ENCODE data around the gene ANTXR2.

Gene ANTXR2

GRCh38 chr4:80101071-80101791 is 28.2 kb upstream of the ANTXR2 start:
- H3K4me1 ChIP-seq (ENCODE audit: insufficient read depth, low read length, severe bottlenecking) = no peaks in the 10 kb centered on the region
- H3K27me3 ChIP-seq (ENCODE audit: insufficient read depth, low read length) = no peaks in the 10 kb centered on the region
- H3K9me3 ChIP-seq (ENCODE audit: low read length) = no peaks in the 10 kb centered on the region
- no peaks in the 10 kb centered on the region for H4K20me1 ChIP-seq (ENCODE audit: insufficient read depth, low read length)
- no peaks in the 10 kb centered on the region for H3K9me2 ChIP-seq (ENCODE audit: low read depth, low read length)
- TF ChIP-seq CTCF (IDR thresholded peaks at IDR 0.05; ENCODE audit: low read length) (no peak), EZH2 (IDR thresholded peaks at IDR 0.05; ENCODE audit: borderline replicate concordance, low read length) (no peak)
- H2AFZ ChIP-seq (ENCODE audit: low read length) = no peak overlapping the region
- H3K79me2 ChIP-seq (ENCODE audit: insufficient read depth, low read length) = no peaks in the 10 kb centered on the region
- no peak overlapping the region for H3K4me2 ChIP-seq (ENCODE audit: low read length)
- H3K27ac ChIP-seq (ENCODE audit: low read depth, low read length, poor library complexity, severe bottlenecking) = no peak overlapping the region
- no peaks in the 10 kb centered on the region for H3F3A ChIP-seq (ENCODE audit: insufficient read depth, low read length)
- no peaks in the 10 kb centered on the region for H3K36me3 ChIP-seq (ENCODE audit: insufficient read depth, low read length)
- H3K9ac ChIP-seq (ENCODE audit: low read length) = no peak overlapping the region
- H3K4me3 ChIP-seq (ENCODE audit: low read depth, low read length, poor library complexity, severe bottlenecking) = no peak overlapping the region

- Histone ChIP-seq H3K9me2 (ENCODE audit: low read depth, low read length) (no peaks in the 10 kb centered on the region), H3K4me3 (ENCODE audit: low read depth, low read length, poor library complexity, severe bottlenecking) (no peak overlapping the region), H3K79me2 (ENCODE audit: insufficient read depth, low read length) (no peaks in the 10 kb centered on the region), H3K27ac (ENCODE audit: low read depth, low read length, poor library complexity, severe bottlenecking) (no peak overlapping the region), H3F3A (ENCODE audit: insufficient read depth, low read length) (no peaks in the 10 kb centered on the region), H2AFZ (ENCODE audit: low read length) (no peak overlapping the region), H3K9ac (ENCODE audit: low read length) (no peak overlapping the region), H3K36me3 (ENCODE audit: insufficient read depth, low read length) (no peaks in the 10 kb centered on the region), H4K20me1 (ENCODE audit: insufficient read depth, low read length) (no peaks in the 10 kb centered on the region), H3K4me1 (ENCODE audit: insufficient read depth, low read length, severe bottlenecking) (no peaks in the 10 kb centered on the region), H3K27me3 (ENCODE audit: insufficient read depth, low read length) (no peaks in the 10 kb centered on the region), H3K4me2 (ENCODE audit: low read length) (no peak overlapping the region), H3K9me3 (ENCODE audit: low read length) (no peaks in the 10 kb centered on the region)
- TF ChIP-seq EZH2 (IDR thresholded peaks at IDR 0.05; ENCODE audit: borderline replicate concordance, low read length) (no peak), CTCF (IDR thresholded peaks at IDR 0.05; ENCODE audit: low read length) (no peak)
Measured at GRCh38 chr4:80099671-80100070, 26.6 kb upstream of the ANTXR2 start.

- H3K79me2 ChIP-seq (ENCODE audit: insufficient read depth, low read length) = no peaks in the 10 kb centered on the region
- no peak overlapping the region for H3K9ac ChIP-seq (ENCODE audit: low read length)
- no peaks in the 10 kb centered on the region for H3K9me2 ChIP-seq (ENCODE audit: low read depth, low read length)
- no peak overlapping the region for H3K27ac ChIP-seq (ENCODE audit: low read depth, low read length, poor library complexity, severe bottlenecking)
- H3K4me3 ChIP-seq (ENCODE audit: low read depth, low read length, poor library complexity, severe bottlenecking) = no peak overlapping the region
- H3K36me3 ChIP-seq (ENCODE audit: insufficient read depth, low read length) = no peaks in the 10 kb centered on the region
- H3K4me2 ChIP-seq (ENCODE audit: low read length) = no peak overlapping the region
- no peaks in the 10 kb centered on the region for H3K4me1 ChIP-seq (ENCODE audit: insufficient read depth, low read length, severe bottlenecking)
- no peak for TF ChIP-seq CTCF (IDR thresholded peaks at IDR 0.05; ENCODE audit: low read length)
- no peak for TF ChIP-seq EZH2 (IDR thresholded peaks at IDR 0.05; ENCODE audit: borderline replicate concordance, low read length)
- H3K9me3 ChIP-seq (ENCODE audit: low read length) = no peaks in the 10 kb centered on the region
- H3K27me3 ChIP-seq (ENCODE audit: insufficient read depth, low read length) = no peaks in the 10 kb centered on the region
- H4K20me1 ChIP-seq (ENCODE audit: insufficient read depth, low read length) = no peaks in the 10 kb centered on the region
- no peak overlapping the region for H2AFZ ChIP-seq (ENCODE audit: low read length)
- no peaks in the 10 kb centered on the region for H3F3A ChIP-seq (ENCODE audit: insufficient read depth, low read length)
Measured at GRCh38 chr4:80098635-80099034, 25.6 kb upstream of the ANTXR2 start.
